HepG2 (cell line): ENCODE results near the gene ATP13A5. TPM values are rescaled to one million over a fixed set of nuclear protein-coding genes. Genes with fewer than 3 reads are reported as not detected.

ENCODE experiments used
- ATAC-seq: fragments of 200-7000 bp; cut with Tn5 transposase; 3 replicates; pipeline ENCODE4 v1.9.1; 2020; ENCODE audit warnings: mild to moderate bottlenecking, moderate library complexity
- BruUV-seq: library from RNA; stranded (reverse); fragments of 400-500 nt; replicated peaks from 2 replicates; lab custom pipeline; 2021; lab: Mats Ljungman, UMichigan
- CTCF ChIA-PET: fragments of 300-600 bp; formaldehyde crosslinking; extraction: SDS; loops from one replicate; lab custom pipeline; 2021; ENCODE audit warnings: low total read pairs, inconsistent platforms, low intra/inter-chr PET ratio; lab: Yijun Ruan, JAX
- POLR2A ChIA-PET: fragments of 350-600 bp; sonication (Branson Sonifier 250); formaldehyde crosslinking; loops from one replicate; lab custom pipeline; 2020; ENCODE audit warnings: antibody characterized with exemption, inconsistent platforms; lab: Yijun Ruan, JAX
- DNase-seq: peaks from one replicate; pipeline ENCODE4 v3.0.0-alpha.2; 2015; ENCODE audit warnings: low spot score
- FAIRE-seq: peaks from 3 replicates; lab custom pipeline; 2011; peaks lifted over from hg19 to GRCh38; lab: Jason Lieb, UNC
- H2AFZ ChIP-seq: one replicate; pipeline ENCODE4 v1.6.1; 2011; ENCODE audit warnings: low read length, inconsistent platforms
- H3K27ac ChIP-seq: fragments of 300-600 bp; 3 replicates; pipeline ENCODE4 v1.8.0; 2011; ENCODE audit warnings: mixed run types, mild to moderate bottlenecking, mixed read lengths, low read length, inconsistent platforms; ENCODE audit not compliant: insufficient read depth; ENCODE audit errors: extremely low read length
- H3K27me3 ChIP-seq, 2 experiments: fragments of 200-600 bp in 1 of 2; 2 replicates in 1 of 2; 3 replicates in 1 of 2; pipeline versions ENCODE4 v1.6.0 to v1.8.0; 2011; ENCODE audit warnings: low read length in 2 of 2, mild to moderate bottlenecking in 2 of 2, moderate library complexity in 2 of 2, inconsistent platforms in 1 of 2; ENCODE audit not compliant: insufficient read depth in 2 of 2, control insufficient read depth in 1 of 2
- H3K36me3 ChIP-seq, 2 experiments: fragments of 200-600 bp in 1 of 2; replicated peaks in 1 of 2; 2 replicates in 1 of 2; 3 replicates in 1 of 2; pipeline versions ENCODE4 v1.5.1 to v1.8.0; 2011; ENCODE audit warnings: low read length in 2 of 2, inconsistent platforms in 1 of 2; ENCODE audit not compliant: insufficient read depth in 2 of 2, control insufficient read depth in 1 of 2
- H3K4me1 ChIP-seq: 2 replicates; pipeline ENCODE4 v1.5.1; 2012; ENCODE audit warnings: low read length, inconsistent platforms; ENCODE audit not compliant: insufficient read depth
- H3K4me2 ChIP-seq: 2 replicates; pipeline ENCODE4 v1.6.0; 2011; ENCODE audit warnings: low read depth, low read length, inconsistent platforms
- H3K4me3 ChIP-seq, 3 experiments: fragments of 200-600 bp in 1 of 3; sonication (generic), shearing (Covaris generic) in 1 of 3; replicated peaks in 1 of 3; 2 replicates each; pipeline ENCODE4 v1.5.1; 2011 to 2016; ENCODE audit warnings: low read length in 3 of 3, inconsistent platforms in 2 of 3, low read depth in 2 of 3, mild to moderate bottlenecking in 2 of 3, control low read depth in 1 of 3, mixed read lengths in 1 of 3; ENCODE audit not compliant: insufficient read depth in 1 of 3
- H3K79me2 ChIP-seq: one replicate; pipeline ENCODE4 v1.6.1; 2011; ENCODE audit warnings: low read length, inconsistent platforms; ENCODE audit not compliant: insufficient read depth
- H3K9ac ChIP-seq: 2 replicates; pipeline ENCODE4 v1.6.0; 2011; ENCODE audit warnings: mild to moderate bottlenecking, low read depth, low read length, inconsistent platforms; ENCODE audit not compliant: insufficient read depth
- H3K9me3 ChIP-seq: 2 replicates; pipeline ENCODE4 v1.5.1; 2012; ENCODE audit warnings: mild to moderate bottlenecking, low read length
- H4K20me1 ChIP-seq: 2 replicates; pipeline ENCODE4 v1.6.0; 2011; ENCODE audit warnings: inconsistent platforms, mild to moderate bottlenecking, low read length, moderate library complexity; ENCODE audit not compliant: insufficient read depth
- IKZF1 ChIP-seq: fragments of 450-650 bp; IDR thresholded peaks from 2 replicates; pipeline ENCODE4 v1.7.1; 2016
- MAFF ChIP-seq: IDR thresholded peaks from 2 replicates; pipeline ENCODE4 v1.6.1; 2011; ENCODE audit warnings: low read depth, low read length, improper control_type of control experiment
- SMARCC2 ChIP-seq: fragments of 450-650 bp; IDR thresholded peaks from 2 replicates; pipeline ENCODE4 v1.6.1; 2017; ENCODE audit warnings: antibody characterized with exemption, mild to moderate bottlenecking
- ZBTB25 ChIP-seq: IDR thresholded peaks from 2 replicates; pipeline ENCODE4 v1.6.1; 2018; ENCODE audit warnings: missing genetic modification reagents
- ZFP91 ChIP-seq: sonication (generic); formaldehyde crosslinking; IDR thresholded peaks from 2 replicates; pipeline ENCODE4 v1.9.0; 2022; ENCODE audit warnings: missing genetic modification reagents, mild to moderate bottlenecking, borderline replicate concordance
- ZNF337 ChIP-seq: sonication (generic); formaldehyde crosslinking; IDR thresholded peaks from 2 replicates; pipeline ENCODE4 v1.5.1; 2020; ENCODE audit warnings: missing genetic modification reagents, low read depth, mild to moderate bottlenecking, borderline replicate concordance
- ZNF569 ChIP-seq: sonication (generic); formaldehyde crosslinking; IDR thresholded peaks from 2 replicates; pipeline ENCODE4 v1.5.0; 2020; ENCODE audit warnings: mild to moderate bottlenecking, missing genetic modification reagents, moderate library complexity, borderline replicate concordance
- WGBS: methylation state at CpG from one replicate; pipeline ENCODE4 v1.1.6; 2017; ENCODE audit warnings: low lambda C conversion rate; 5-methylcytosine and 5-hydroxymethylcytosine counted together
- in situ Hi-C: cut with HindIII; loops from 2 replicates; pipeline ENCODE4 v1.10.0; 2017; ENCODE audit warnings: low pct_unique_long_range_greater_than_20kb; ENCODE audit not compliant: extremely low pct_ligation_motif_present
- intact Hi-C: fragments of 100-400 bp; cut with micrococcal nuclease; formaldehyde crosslinking; loops from one replicate; pipeline ENCODE4 v1.10.0; 2022; ENCODE audit not compliant: unreplicated experiment
- polyA plus RNA-seq, 8 experiments: library from polyadenylated mRNA; depleted of rRNA in 3 of 8; stranded (reverse) in 7 of 8; unstranded in 1 of 8; fragments of >200 nt; fragmentation: Illumina TruSeq in 4 of 8; extraction: Trizol in 4 of 8; gene quantifications; 2 replicates each; pipeline versions ENCODE4 v1.2.1 to v1.2.3, GENCODE V29; 2011 to 2016; ENCODE audit warnings: low read depth in 4 of 8, missing spikeins in 1 of 8, mixed read lengths in 1 of 8; ENCODE audit not compliant: insufficient read depth in 1 of 8
- total RNA-seq, 5 experiments: library from RNA; depleted of rRNA; stranded (reverse); fragments of >200 nt; fragmentation: Illumina TruSeq; extraction: Trizol; gene quantifications; 2 replicates each; pipeline ENCODE4 v1.2.3, GENCODE V29; 2016; ENCODE audit warnings: low read depth in 1 of 5

Gene ATP13A5
- total and polyA plus RNA-seq, 2 of the 13 experiments (the other 11 are each of a cell fraction or from before 2014, with no cell fraction given), result not detected

GRCh38 chr3:193344486-193344885, 34.1 kb downstream of the ATP13A5 start (continued):
- TF ChIP-seq ZFP91 (CRISPR knock-in tag), result no peak

GRCh38 chr3:193343726-193344222, 34.8 kb downstream of the ATP13A5 start:
- Histone ChIP-seq H3K27me3 (0 out of 5 replicates have a peak, but pooled peaks cover 0 to 7% of the 10 kb centered on the region in 2 experiments), H3K9me3 (no peaks in the 10 kb centered on the region)
- in situ Hi-C loops, result no loop called here

GRCh38 chr3:193342551-193342950, 36.0 kb downstream of the ATP13A5 start:
- ChIA-PET POLR2A (no interaction called here), CTCF (no interaction called here)
- Histone ChIP-seq H3K9me3 (no peaks in the 10 kb centered on the region), H3K4me2 (no peak overlapping the region), H3K27ac (no peak overlapping the region), H3K4me1 (no peaks in the 10 kb centered on the region), H2AFZ (no peak overlapping the region), H4K20me1 (no peaks in the 10 kb centered on the region), H3K79me2 (no peaks in the 10 kb centered on the region), H3K9ac (no peak overlapping the region), H3K36me3 (no peaks in the 10 kb centered on the region), H3K4me3 (no peak overlapping the region), H3K27me3 (0 out of 5 replicates have a peak, but pooled peaks cover 0 to 7% of the 10 kb centered on the region in 2 experiments)
- BruUV-seq, result no TSS peak
- no peak for FAIRE-seq
- TF ChIP-seq ZBTB25 (CRISPR knock-in tag) (no peak), IKZF1 (no peak), ZNF337 (CRISPR knock-in tag) (no peak), ZNF569 (CRISPR knock-in tag) (no peak), SMARCC2 (no peak)
- ATAC-seq, result no peak
- no peak for DNase-seq
- intact Hi-C loops, result no loop called here
- in situ Hi-C loops, result no loop called here
- 0% methylated on average over 1 of the region's 2 CpGs for WGBS

More at GRCh38 chr3:193343726-193344222, 34.8 kb downstream of the ATP13A5 start:
- Histone ChIP-seq H3K36me3 (no peaks in the 10 kb centered on the region), H3K4me2 (no peak overlapping the region), H3K4me3 (no peak overlapping the region), H2AFZ (no peak overlapping the region), H3K4me1 (no peaks in the 10 kb centered on the region), H3K9ac (no peak overlapping the region), H3K79me2 (no peaks in the 10 kb centered on the region), H4K20me1 (no peaks in the 10 kb centered on the region), H3K27ac (no peak overlapping the region)
- ATAC-seq, result no peak
- no peak for FAIRE-seq
- DNase-seq, result no peak
- intact Hi-C loops, result no loop called here
- POLR2A ChIA-PET, result no interaction called here
- TF ChIP-seq MAFF, result no peak
- BruUV-seq, result no TSS peak
- WGBS, result 27% methylated on average over 4 of the region's 4 CpGs
- CTCF ChIA-PET, result no interaction called here
